Measurements from ENCODE around the gene GIMAP4.

- TF ChIP-seq CSRNP3 (CRISPR knock-in tag; IDR thresholded peaks at IDR 0.05) (no peak), ESRRG (CRISPR knock-in tag; IDR thresholded peaks at IDR 0.05) (no peak), ZNF565 (CRISPR knock-in tag; conservative IDR thresholded peaks at IDR 0.05; ENCODE audit: low read depth) (no peak), ZFP30 (CRISPR knock-in tag; IDR thresholded peaks at IDR 0.05) (no peak), TOX (CRISPR knock-in tag; IDR thresholded peaks at IDR 0.05; ENCODE audit: borderline replicate concordance) (no peak), ZNF8 (CRISPR knock-in tag; IDR thresholded peaks at IDR 0.05) (no peak), CSDC2 (CRISPR knock-in tag; IDR thresholded peaks at IDR 0.05) (no peak), SNAI2 (CRISPR knock-in tag; IDR thresholded peaks at IDR 0.05) (no peak), OSR1 (CRISPR knock-in tag; IDR thresholded peaks at IDR 0.05) (no peak)
Measured at GRCh38 chr7:150572496-150572895, 5.3 kb downstream of the GIMAP4 start.
